HepG2 (cell line): Measurements from ENCODE around the gene N4BP2. TPM values are rescaled to one million over a fixed set of nuclear protein-coding genes. Genes with fewer than 3 reads are reported as not detected.

Source experiments
- CTCF ChIP-seq: sonication (generic); formaldehyde crosslinking; IDR thresholded peaks from 2 replicates; pipeline ENCODE4 v1.5.0; 2020; ENCODE audit warnings: mild to moderate bottlenecking, missing genetic modification reagents, moderate library complexity
- DRAP1 ChIP-seq: IDR thresholded peaks from 2 replicates; pipeline ENCODE4 v1.6.1; 2016; ENCODE audit warnings: missing genetic modification reagents, missing compliant biosample characterization
- KLF13 ChIP-seq: sonication (generic); formaldehyde crosslinking; IDR thresholded peaks from 2 replicates; pipeline ENCODE4 v1.4.0; 2020; ENCODE audit warnings: mild to moderate bottlenecking, missing genetic modification reagents
- MXI1 ChIP-seq: IDR thresholded peaks from 3 replicates; pipeline ENCODE4 v1.6.1; 2012; ENCODE audit warnings: low read depth, low read length, inconsistent platforms, borderline replicate concordance
- PCBP2 ChIP-seq: fragments of 200-400 bp; formaldehyde crosslinking; optimal IDR thresholded peaks from 2 replicates; pipeline ENCODE3; 2018; ENCODE audit warnings: low read length, low read depth; ENCODE audit not compliant: poor library complexity, severe bottlenecking
- PRPF4 ChIP-seq: fragments of 200-400 bp; formaldehyde crosslinking; IDR thresholded peaks from 2 replicates; pipeline ENCODE4 v1.6.1; 2016; ENCODE audit warnings: low read length, low read depth; ENCODE audit not compliant: poor library complexity, severe bottlenecking
- REST ChIP-seq, 2 experiments: IDR thresholded peaks; 2 replicates each; pipeline ENCODE4 v1.6.1; 2011 to 2012; ENCODE audit warnings: low read length in 2 of 2, borderline replicate concordance in 1 of 2, low read depth in 1 of 2, mild to moderate bottlenecking in 1 of 2, moderate library complexity in 1 of 2
- RNF2 ChIP-seq: fragments of 450-650 bp; conservative IDR thresholded peaks from 2 replicates; pipeline ENCODE4 v1.6.1; 2016; ENCODE audit warnings: low read depth
- SIX1 ChIP-seq: sonication (generic); formaldehyde crosslinking; IDR thresholded peaks from 2 replicates; pipeline ENCODE4 v1.4.0; 2020; ENCODE audit warnings: missing genetic modification reagents, borderline replicate concordance
- U2AF1 ChIP-seq: fragments of 200-400 bp; formaldehyde crosslinking; optimal IDR thresholded peaks from 2 replicates; pipeline ENCODE3; 2017; ENCODE audit warnings: mild to moderate bottlenecking, low read depth, low read length
- YY1 ChIP-seq: IDR thresholded peaks from 2 replicates; pipeline ENCODE4 v1.6.1; 2011; ENCODE audit warnings: low read length, low read depth, moderate library complexity, mild to moderate bottlenecking; ENCODE audit not compliant: insufficient read depth, insufficient replicate concordance
- ZBTB21 ChIP-seq: sonication (generic); formaldehyde crosslinking; IDR thresholded peaks from 2 replicates; pipeline ENCODE4 v1.4.0; 2020; ENCODE audit warnings: missing genetic modification reagents
- ZNF138 ChIP-seq: sonication (generic); formaldehyde crosslinking; IDR thresholded peaks from 2 replicates; pipeline ENCODE4 v1.5.0; 2020; ENCODE audit warnings: mild to moderate bottlenecking, low read depth, missing genetic modification reagents
- ZNF20 ChIP-seq: sonication (generic); formaldehyde crosslinking; IDR thresholded peaks from 2 replicates; pipeline ENCODE4 v1.4.0; 2020; ENCODE audit warnings: mild to moderate bottlenecking, moderate library complexity, missing genetic modification reagents
- ZNF337 ChIP-seq: sonication (generic); formaldehyde crosslinking; IDR thresholded peaks from 2 replicates; pipeline ENCODE4 v1.5.1; 2020; ENCODE audit warnings: missing genetic modification reagents, low read depth, mild to moderate bottlenecking, borderline replicate concordance
- ZNF446 ChIP-seq: sonication (generic); formaldehyde crosslinking; IDR thresholded peaks from 2 replicates; pipeline ENCODE4 v1.5.0; 2020; ENCODE audit warnings: mild to moderate bottlenecking, missing genetic modification reagents
- ZNF558 ChIP-seq: sonication (generic); formaldehyde crosslinking; IDR thresholded peaks from 2 replicates; pipeline ENCODE4 v1.9.0; 2022; ENCODE audit warnings: mild to moderate bottlenecking, missing genetic modification reagents, borderline replicate concordance
- polyA plus RNA-seq, 8 experiments: library from polyadenylated mRNA; depleted of rRNA in 3 of 8; stranded (reverse) in 7 of 8; unstranded in 1 of 8; fragments of >200 nt; fragmentation: Illumina TruSeq in 4 of 8; extraction: Trizol in 4 of 8; gene quantifications; 2 replicates each; pipeline versions ENCODE4 v1.2.1 to v1.2.3, GENCODE V29; 2011 to 2016; ENCODE audit warnings: low read depth in 4 of 8, missing spikeins in 1 of 8, mixed read lengths in 1 of 8; ENCODE audit not compliant: insufficient read depth in 1 of 8
- total RNA-seq, 5 experiments: library from RNA; depleted of rRNA; stranded (reverse); fragments of >200 nt; fragmentation: Illumina TruSeq; extraction: Trizol; gene quantifications; 2 replicates each; pipeline ENCODE4 v1.2.3, GENCODE V29; 2016; ENCODE audit warnings: low read depth in 1 of 5
- TF ChIP-seq, protein P1 (sequence below): sonication (generic); formaldehyde crosslinking; IDR thresholded peaks from 2 replicates; pipeline ENCODE4 v1.4.0; 2020; ENCODE audit warnings: missing genetic modification reagents, borderline replicate concordance

N4BP2 gene
- total and polyA plus RNA-seq, 2 of the 13 experiments (the other 11 are each of a cell fraction or from before 2014, with no cell fraction given) = 5.6 to 12.9 TPM

DNA sequence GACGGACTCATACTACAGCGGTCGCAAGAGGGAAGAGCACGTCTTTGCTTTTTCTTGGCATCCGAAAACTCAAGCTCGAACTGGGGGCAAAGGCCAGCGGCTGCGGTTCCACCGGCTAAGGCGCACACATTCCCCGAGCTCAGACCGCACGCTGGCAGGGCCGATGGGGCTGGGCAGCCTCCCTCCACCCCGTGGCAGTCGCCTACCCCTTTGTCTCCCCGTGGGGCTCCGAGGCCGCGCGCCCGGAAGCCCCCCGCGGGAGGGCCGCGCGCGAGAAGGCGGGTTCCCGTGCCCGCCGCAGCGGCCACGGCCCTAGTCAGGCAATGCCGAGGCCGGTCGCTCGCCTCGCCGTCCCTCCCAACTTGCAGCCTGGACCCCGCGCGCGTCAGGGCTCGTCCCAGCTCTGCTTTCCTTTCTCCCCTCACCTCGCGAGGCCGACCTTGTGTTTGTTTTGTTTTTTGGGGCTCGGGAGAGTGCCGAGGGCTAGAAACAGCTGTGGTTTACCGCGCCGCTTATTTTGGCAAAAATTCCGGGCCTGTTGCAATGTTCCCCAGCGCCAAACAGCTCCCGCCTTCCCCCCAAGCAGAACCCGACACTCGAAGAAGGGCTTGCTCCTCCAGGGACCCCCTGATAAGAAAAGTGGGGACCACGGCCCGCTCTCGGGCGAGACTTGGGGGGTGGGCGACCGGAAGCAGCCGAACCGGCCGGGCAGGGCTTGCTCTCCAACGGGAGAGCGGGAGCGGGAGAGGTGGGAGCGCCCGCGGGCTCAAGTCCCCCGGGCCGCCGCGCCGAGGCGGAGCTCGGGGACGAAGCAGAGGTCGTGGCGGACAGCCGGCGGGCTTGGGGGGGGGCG is 561 bp upstream of the N4BP2 start (continued):
- peak; percentile 28; the same call in 1 of the 2 replicates for TF ChIP-seq DRAP1 (CRISPR knock-in tag)
- TF ChIP-seq ZNF138 = no peak
- peak; percentile 54; the same call in 1 of the 2 replicates for TF ChIP-seq ZNF558 (CRISPR knock-in tag)
- no peak for TF ChIP-seq SIX1 (CRISPR knock-in tag)
- TF ChIP-seq REST (IDR thresholded peaks at IDR 0.05; ENCODE audit: borderline replicate concordance in 1 of 2, low read depth in 1 of 2, low read length in 2 of 2) = no peak
- TF ChIP-seq ZNF20 (CRISPR knock-in tag) = no peak
- TF ChIP-seq, protein P1, sequence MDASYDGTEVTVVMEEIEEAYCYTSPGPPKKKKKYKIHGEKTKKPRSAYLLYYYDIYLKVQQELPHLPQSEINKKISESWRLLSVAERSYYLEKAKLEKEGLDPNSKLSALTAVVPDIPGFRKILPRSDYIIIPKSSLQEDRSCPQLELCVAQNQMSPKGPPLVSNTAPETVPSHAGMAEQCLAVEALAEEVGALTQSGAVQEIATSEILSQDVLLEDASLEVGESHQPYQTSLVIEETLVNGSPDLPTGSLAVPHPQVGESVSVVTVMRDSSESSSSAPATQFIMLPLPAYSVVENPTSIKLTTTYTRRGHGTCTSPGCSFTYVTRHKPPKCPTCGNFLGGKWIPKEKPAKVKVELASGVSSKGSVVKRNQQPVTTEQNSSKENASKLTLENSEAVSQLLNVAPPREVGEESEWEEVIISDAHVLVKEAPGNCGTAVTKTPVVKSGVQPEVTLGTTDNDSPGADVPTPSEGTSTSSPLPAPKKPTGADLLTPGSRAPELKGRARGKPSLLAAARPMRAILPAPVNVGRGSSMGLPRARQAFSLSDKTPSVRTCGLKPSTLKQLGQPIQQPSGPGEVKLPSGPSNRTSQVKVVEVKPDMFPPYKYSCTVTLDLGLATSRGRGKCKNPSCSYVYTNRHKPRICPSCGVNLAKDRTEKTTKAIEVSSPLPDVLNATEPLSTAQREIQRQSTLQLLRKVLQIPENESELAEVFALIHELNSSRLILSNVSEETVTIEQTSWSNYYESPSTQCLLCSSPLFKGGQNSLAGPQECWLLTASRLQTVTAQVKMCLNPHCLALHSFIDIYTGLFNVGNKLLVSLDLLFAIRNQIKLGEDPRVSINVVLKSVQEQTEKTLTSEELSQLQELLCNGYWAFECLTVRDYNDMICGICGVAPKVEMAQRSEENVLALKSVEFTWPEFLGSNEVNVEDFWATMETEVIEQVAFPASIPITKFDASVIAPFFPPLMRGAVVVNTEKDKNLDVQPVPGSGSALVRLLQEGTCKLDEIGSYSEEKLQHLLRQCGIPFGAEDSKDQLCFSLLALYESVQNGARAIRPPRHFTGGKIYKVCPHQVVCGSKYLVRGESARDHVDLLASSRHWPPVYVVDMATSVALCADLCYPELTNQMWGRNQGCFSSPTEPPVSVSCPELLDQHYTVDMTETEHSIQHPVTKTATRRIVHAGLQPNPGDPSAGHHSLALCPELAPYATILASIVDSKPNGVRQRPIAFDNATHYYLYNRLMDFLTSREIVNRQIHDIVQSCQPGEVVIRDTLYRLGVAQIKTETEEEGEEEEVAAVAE = no peak
- TF ChIP-seq PCBP2 = no peak
- TF ChIP-seq ZNF446 (CRISPR knock-in tag) = no peak
- TF ChIP-seq ZBTB21 (CRISPR knock-in tag) = no peak
- 0 out of 2 replicates have a peak, but pooled peaks have one; percentile 22 for TF ChIP-seq KLF13 (CRISPR knock-in tag)
- TF ChIP-seq MXI1 = no peak
- TF ChIP-seq RNF2 = 0 out of 2 replicates have a peak, but pooled peaks have one; percentile 24
- peak; percentile 31 for TF ChIP-seq U2AF1
- no peak for TF ChIP-seq CTCF (CRISPR knock-in tag)
- no peak for TF ChIP-seq YY1
- TF ChIP-seq PRPF4 = no peak
- no peak for TF ChIP-seq ZNF337 (CRISPR knock-in tag)
